ENCODE data around the gene GPD2. TPM values are rescaled to one million over a fixed set of nuclear protein-coding genes. Genes with fewer than 3 reads are reported as not detected.

Gene GPD2
- total and polyA plus RNA-seq, 12 donors = 4.5 to 33.8 (median 14.5) TPM

GRCh38 chr2:156541706-156542105, 105.5 kb downstream of the GPD2 start:
- no peak overlapping the region for H3K27ac ChIP-seq
- no peak overlapping the region for H3K4me3 ChIP-seq
- 61 to 84% (median 69%) methylated on average over 2 of the region's 2 CpGs for WGBS, 4 donors
- no peaks in the 10 kb centered on the region for H3K27me3 ChIP-seq
- TF ChIP-seq POLR2A (IDR thresholded peaks at IDR 0.05) (no peak), CTCF (IDR thresholded peaks at IDR 0.05) (no peak)
- intact Hi-C loops (cut with DNase I) = no loop called here
- no peaks in the 10 kb centered on the region for H3K4me1 ChIP-seq (replicated peaks in 1 of 2)
- no peaks in the 10 kb centered on the region for H3K36me3 ChIP-seq (replicated peaks in 1 of 2)
- H3K9me3 ChIP-seq (replicated peaks in 1 of 3) = no peaks in the 10 kb centered on the region
- no peak for DNase-seq

- no peaks in the 10 kb centered on the region for H3K36me3 ChIP-seq (replicated peaks in 1 of 2)
- no peak for DNase-seq
- no peaks in the 10 kb centered on the region for H3K4me1 ChIP-seq (replicated peaks in 1 of 2)
- no peak overlapping the region for H3K4me3 ChIP-seq
- TF ChIP-seq POLR2A (IDR thresholded peaks at IDR 0.05) = no peak
- TF ChIP-seq CTCF (IDR thresholded peaks at IDR 0.05) = no peak
- H3K9me3 ChIP-seq (replicated peaks in 1 of 3) = no peaks in the 10 kb centered on the region
- no peak overlapping the region for H3K27ac ChIP-seq
- WGBS, 4 donors = 57 to 92% (median 81%) methylated on average over 3 of the region's 3 CpGs
- H3K27me3 ChIP-seq = no peaks in the 10 kb centered on the region
- intact Hi-C loops (cut with DNase I) = no loop called here
These were observed 112.2 kb downstream of the GPD2 start for GRCh38 chr2:156548413-156548812.

GRCh38 chr2:156553714-156554442, 117.7 kb downstream of the GPD2 start:
- Histone ChIP-seq H3K27me3 (no peaks in the 10 kb centered on the region), H3K4me1 (replicated peaks in 1 of 2) (no peaks in the 10 kb centered on the region), H3K36me3 (replicated peaks in 1 of 2) (no peaks in the 10 kb centered on the region), H3K9me3 (replicated peaks in 1 of 3) (no peaks in the 10 kb centered on the region), H3K4me3 (no peak overlapping the region), H3K27ac (no peak overlapping the region)
- no peak for DNase-seq
- TF ChIP-seq CTCF (IDR thresholded peaks at IDR 0.05) (no peak), POLR2A (IDR thresholded peaks at IDR 0.05) (no peak)
- intact Hi-C loops (cut with DNase I) = no loop called here

GRCh38 chr2:156561326-156561725, 125.1 kb downstream of the GPD2 start:
- Histone ChIP-seq H3K27ac (no peak overlapping the region), H3K4me3 (no peak overlapping the region), H3K27me3 (no peaks in the 10 kb centered on the region), H3K36me3 (replicated peaks in 1 of 2) (no peaks in the 10 kb centered on the region), H3K4me1 (replicated peaks in 1 of 2) (no peaks in the 10 kb centered on the region), H3K9me3 (replicated peaks in 1 of 3) (no peaks in the 10 kb centered on the region)
- TF ChIP-seq CTCF (IDR thresholded peaks at IDR 0.05) (no peak), POLR2A (IDR thresholded peaks at IDR 0.05) (no peak)
- WGBS, 4 donors = 95 to 97% (median 95%) methylated on average over 3 of the region's 3 CpGs
- intact Hi-C loops (cut with DNase I) = no loop called here
- DNase-seq = no peak
